HEK293 (cell line): ENCODE data around the gene PCP4.

ENCODE experiments used
- CTCF ChIP-seq: fragments of 450-650 bp; formaldehyde crosslinking; IDR thresholded peaks from 2 replicates; pipeline ENCODE4 v1.5.1; 2016; ENCODE audit warnings: missing biosample characterization, missing genetic modification characterization
- GLI2 ChIP-seq: fragments of 450-650 bp; formaldehyde crosslinking; IDR thresholded peaks from 2 replicates; pipeline ENCODE4; 2017; ENCODE audit warnings: missing biosample characterization, missing genetic modification characterization, low read depth, borderline replicate concordance
- RBAK ChIP-seq: fragments of 450-650 bp; formaldehyde crosslinking; IDR thresholded peaks from 2 replicates; pipeline ENCODE4 v1.5.1; 2016; ENCODE audit warnings: missing biosample characterization, missing genetic modification characterization
- ZBTB1 ChIP-seq: fragments of 450-650 bp; formaldehyde crosslinking; IDR thresholded peaks from 2 replicates; pipeline ENCODE4 v1.5.1; 2016; ENCODE audit warnings: missing biosample characterization, missing genetic modification characterization
- ZFP3 ChIP-seq: fragments of 450-650 bp; formaldehyde crosslinking; IDR thresholded peaks from 2 replicates; pipeline ENCODE4 v1.5.1; 2016; ENCODE audit warnings: low read depth, missing biosample characterization, missing genetic modification characterization
- ZNF112 ChIP-seq: fragments of 450-650 bp; formaldehyde crosslinking; IDR thresholded peaks from 2 replicates; pipeline ENCODE4 v1.5.0; 2017; ENCODE audit warnings: missing biosample characterization, missing genetic modification characterization
- ZNF530 ChIP-seq: fragments of 450-650 bp; formaldehyde crosslinking; IDR thresholded peaks from 2 replicates; pipeline ENCODE4 v1.5.1; 2016; ENCODE audit warnings: low read depth, missing biosample characterization, missing genetic modification characterization
- ZNF704 ChIP-seq: fragments of 450-650 bp; formaldehyde crosslinking; IDR thresholded peaks from 2 replicates; pipeline ENCODE4 v1.5.1; 2016; ENCODE audit warnings: missing biosample characterization, missing genetic modification characterization

- no peak for TF ChIP-seq CTCF (tag by site-specific recombination)
- no peak for TF ChIP-seq ZBTB1 (tag by site-specific recombination)
- TF ChIP-seq GLI2 (tag by site-specific recombination) = no peak
- TF ChIP-seq ZFP3 (tag by site-specific recombination) = no peak
- no peak for TF ChIP-seq ZNF112 (tag by site-specific recombination)
- TF ChIP-seq ZNF704 (tag by site-specific recombination) = no peak
- TF ChIP-seq ZNF530 (tag by site-specific recombination) = no peak
- TF ChIP-seq RBAK (tag by site-specific recombination) = no peak
Measured at GRCh38 chr21:39972976-39973770, 105.9 kb downstream of the PCP4 start.
